ENCODE data around the gene SRF.

DNA sequence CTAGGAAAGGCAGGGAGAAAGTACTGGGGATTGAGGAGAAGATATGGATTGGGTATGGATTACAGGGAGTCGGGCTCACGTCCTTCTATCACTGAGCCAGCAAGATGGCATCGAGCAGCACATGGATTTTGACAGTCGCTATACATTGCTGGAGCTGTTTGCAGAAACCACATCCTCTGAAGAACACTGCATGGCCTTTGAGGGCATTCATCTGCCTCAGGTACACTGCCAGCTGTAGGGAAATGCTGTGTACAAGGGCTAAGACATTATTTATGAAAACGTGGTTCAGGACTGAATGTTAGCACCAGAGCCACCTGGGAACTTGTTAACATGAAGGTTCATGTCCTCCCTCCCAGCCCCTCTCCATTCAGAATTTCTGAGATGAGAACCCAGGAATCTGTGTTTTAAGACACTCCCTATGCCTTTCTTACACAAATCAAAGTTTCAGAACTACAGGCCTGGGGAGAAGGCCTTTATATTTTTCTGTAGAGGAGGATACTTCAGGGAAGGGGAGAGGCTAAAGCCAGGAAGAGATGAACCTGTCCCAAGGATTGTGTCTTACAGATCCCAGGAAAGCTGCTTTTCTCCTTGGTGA, 14.4 kb downstream of the SRF start:
- TF ChIP-seq, protein P1, sequence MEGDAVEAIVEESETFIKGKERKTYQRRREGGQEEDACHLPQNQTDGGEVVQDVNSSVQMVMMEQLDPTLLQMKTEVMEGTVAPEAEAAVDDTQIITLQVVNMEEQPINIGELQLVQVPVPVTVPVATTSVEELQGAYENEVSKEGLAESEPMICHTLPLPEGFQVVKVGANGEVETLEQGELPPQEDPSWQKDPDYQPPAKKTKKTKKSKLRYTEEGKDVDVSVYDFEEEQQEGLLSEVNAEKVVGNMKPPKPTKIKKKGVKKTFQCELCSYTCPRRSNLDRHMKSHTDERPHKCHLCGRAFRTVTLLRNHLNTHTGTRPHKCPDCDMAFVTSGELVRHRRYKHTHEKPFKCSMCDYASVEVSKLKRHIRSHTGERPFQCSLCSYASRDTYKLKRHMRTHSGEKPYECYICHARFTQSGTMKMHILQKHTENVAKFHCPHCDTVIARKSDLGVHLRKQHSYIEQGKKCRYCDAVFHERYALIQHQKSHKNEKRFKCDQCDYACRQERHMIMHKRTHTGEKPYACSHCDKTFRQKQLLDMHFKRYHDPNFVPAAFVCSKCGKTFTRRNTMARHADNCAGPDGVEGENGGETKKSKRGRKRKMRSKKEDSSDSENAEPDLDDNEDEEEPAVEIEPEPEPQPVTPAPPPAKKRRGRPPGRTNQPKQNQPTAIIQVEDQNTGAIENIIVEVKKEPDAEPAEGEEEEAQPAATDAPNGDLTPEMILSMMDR (IDR thresholded peaks at IDR 0.05) = no peak
- no peak for TF ChIP-seq POLR2A (IDR thresholded peaks at IDR 0.05)
- no peak for TF ChIP-seq POLR2AphosphoS5 (IDR thresholded peaks at IDR 0.05)
- TF ChIP-seq EP300 (IDR thresholded peaks at IDR 0.05; ENCODE audit: low read depth) = no peak
